Loucy (cell line): ENCODE measurements around the gene TPD52L1.

Experiments
- H2AFZ ChIP-seq: fragments of 200-600 bp; sonication (generic); 2 replicates; pipeline ENCODE4 v1.6.0; 2016; ENCODE audit warnings: antibody characterized with exemption, mild to moderate bottlenecking, low read length, moderate library complexity
- H3F3A ChIP-seq: fragments of 200-600 bp; 2 replicates; pipeline ENCODE4 v1.6.0; 2016; ENCODE audit warnings: antibody characterized with exemption, low read depth, mild to moderate bottlenecking
- H3K27me3 ChIP-seq: fragments of 200-600 bp; sonication (generic); 2 replicates; pipeline ENCODE4 v1.6.1; 2014; ENCODE audit warnings: low read length, mild to moderate bottlenecking; ENCODE audit not compliant: insufficient read depth, poor library complexity, severe bottlenecking
- H3K36me3 ChIP-seq: fragments of 200-600 bp; sonication (generic); 2 replicates; pipeline ENCODE4 v1.6.1; 2016; ENCODE audit warnings: low read length; ENCODE audit not compliant: insufficient read depth
- H3K4me1 ChIP-seq: fragments of 200-600 bp; sonication (generic); 2 replicates; pipeline ENCODE4 v1.5.1; 2014; ENCODE audit warnings: low read length, mild to moderate bottlenecking; ENCODE audit not compliant: insufficient read depth, poor library complexity, severe bottlenecking
- H3K4me2 ChIP-seq: fragments of 200-600 bp; sonication (generic); 2 replicates; pipeline ENCODE4 v1.6.0; 2014; ENCODE audit warnings: antibody characterized with exemption, low read length, low read depth, mild to moderate bottlenecking; ENCODE audit not compliant: poor library complexity, severe bottlenecking
- H3K4me3 ChIP-seq: fragments of 200-600 bp; sonication (generic); 2 replicates; pipeline ENCODE4 v1.5.1; 2014; ENCODE audit warnings: low read length, mild to moderate bottlenecking, mixed read lengths; ENCODE audit not compliant: poor library complexity, severe bottlenecking
- H3K79me2 ChIP-seq: fragments of 200-600 bp; sonication (generic); 2 replicates; pipeline ENCODE4 v1.6.1; 2014; ENCODE audit warnings: low read length; ENCODE audit not compliant: insufficient read depth
- H3K9ac ChIP-seq: fragments of 200-600 bp; sonication (generic); 2 replicates; pipeline ENCODE4 v1.6.0; 2014; ENCODE audit warnings: mild to moderate bottlenecking, low read depth, low read length, moderate library complexity; ENCODE audit not compliant: poor library complexity, severe bottlenecking
- H3K9me2 ChIP-seq: fragments of 200-600 bp; sonication (generic); replicated peaks from 2 replicates; pipeline ENCODE4 v1.6.1; 2016; ENCODE audit warnings: low read depth, low read length, mixed read lengths
- H3K9me3 ChIP-seq: fragments of 200-600 bp; sonication (generic); 2 replicates; pipeline ENCODE4 v1.6.1; 2014; ENCODE audit warnings: mild to moderate bottlenecking, antibody characterized with exemption, low read length, low read depth; ENCODE audit not compliant: insufficient read depth
- H4K20me1 ChIP-seq: fragments of 200-600 bp; sonication (generic); 2 replicates; pipeline ENCODE4 v1.6.0; 2014; ENCODE audit warnings: antibody characterized with exemption, low read length, mild to moderate bottlenecking; ENCODE audit not compliant: insufficient read depth, poor library complexity, severe bottlenecking
- EZH2phosphoT487 ChIP-seq: fragments of 200-600 bp; IDR thresholded peaks from 2 replicates; pipeline ENCODE4 v1.6.1; 2018; ENCODE audit warnings: antibody characterized with exemption, mild to moderate bottlenecking, moderate library complexity, borderline replicate concordance
- TF ChIP-seq, protein P1 (sequence below): fragments of 200-600 bp; sonication (generic); conservative IDR thresholded peaks from 2 replicates; pipeline ENCODE4 v1.5.1; 2014; ENCODE audit warnings: mild to moderate bottlenecking, antibody characterized with exemption, low read length

Gene TPD52L1

DNA sequence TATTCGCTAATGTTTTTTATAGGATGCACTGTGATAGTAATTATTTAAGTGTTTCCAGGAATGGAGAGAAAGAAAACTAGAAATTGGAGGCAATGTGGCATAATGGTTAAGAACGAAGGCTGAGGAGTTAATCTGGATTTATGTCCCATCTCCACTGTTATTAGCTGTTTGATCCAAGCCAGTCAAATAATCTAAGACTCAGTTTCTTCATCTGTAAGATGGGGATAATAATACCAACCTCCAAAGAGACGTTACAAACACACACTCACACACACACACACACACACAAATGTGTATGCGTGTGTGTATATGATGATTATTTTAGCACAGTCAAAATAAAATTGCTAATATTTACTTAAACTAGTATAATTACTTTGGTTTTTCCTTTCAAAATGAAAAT is 36.9 kb upstream of the TPD52L1 start:
- Histone ChIP-seq H3K4me2 (no peak overlapping the region), H3K9me3 (no peaks in the 10 kb centered on the region), H3K27me3 (no peaks in the 10 kb centered on the region), H3F3A (no peaks in the 10 kb centered on the region), H3K4me3 (no peak overlapping the region), H3K36me3 (no peaks in the 10 kb centered on the region), H4K20me1 (no peaks in the 10 kb centered on the region), H3K79me2 (no peaks in the 10 kb centered on the region), H3K4me1 (no peaks in the 10 kb centered on the region), H3K9me2 (no peaks in the 10 kb centered on the region), H3K9ac (no peak overlapping the region), H2AFZ (no peak overlapping the region)
- TF ChIP-seq, protein P1, sequence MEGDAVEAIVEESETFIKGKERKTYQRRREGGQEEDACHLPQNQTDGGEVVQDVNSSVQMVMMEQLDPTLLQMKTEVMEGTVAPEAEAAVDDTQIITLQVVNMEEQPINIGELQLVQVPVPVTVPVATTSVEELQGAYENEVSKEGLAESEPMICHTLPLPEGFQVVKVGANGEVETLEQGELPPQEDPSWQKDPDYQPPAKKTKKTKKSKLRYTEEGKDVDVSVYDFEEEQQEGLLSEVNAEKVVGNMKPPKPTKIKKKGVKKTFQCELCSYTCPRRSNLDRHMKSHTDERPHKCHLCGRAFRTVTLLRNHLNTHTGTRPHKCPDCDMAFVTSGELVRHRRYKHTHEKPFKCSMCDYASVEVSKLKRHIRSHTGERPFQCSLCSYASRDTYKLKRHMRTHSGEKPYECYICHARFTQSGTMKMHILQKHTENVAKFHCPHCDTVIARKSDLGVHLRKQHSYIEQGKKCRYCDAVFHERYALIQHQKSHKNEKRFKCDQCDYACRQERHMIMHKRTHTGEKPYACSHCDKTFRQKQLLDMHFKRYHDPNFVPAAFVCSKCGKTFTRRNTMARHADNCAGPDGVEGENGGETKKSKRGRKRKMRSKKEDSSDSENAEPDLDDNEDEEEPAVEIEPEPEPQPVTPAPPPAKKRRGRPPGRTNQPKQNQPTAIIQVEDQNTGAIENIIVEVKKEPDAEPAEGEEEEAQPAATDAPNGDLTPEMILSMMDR = no peak
- TF ChIP-seq EZH2phosphoT487 = no peak

DNA sequence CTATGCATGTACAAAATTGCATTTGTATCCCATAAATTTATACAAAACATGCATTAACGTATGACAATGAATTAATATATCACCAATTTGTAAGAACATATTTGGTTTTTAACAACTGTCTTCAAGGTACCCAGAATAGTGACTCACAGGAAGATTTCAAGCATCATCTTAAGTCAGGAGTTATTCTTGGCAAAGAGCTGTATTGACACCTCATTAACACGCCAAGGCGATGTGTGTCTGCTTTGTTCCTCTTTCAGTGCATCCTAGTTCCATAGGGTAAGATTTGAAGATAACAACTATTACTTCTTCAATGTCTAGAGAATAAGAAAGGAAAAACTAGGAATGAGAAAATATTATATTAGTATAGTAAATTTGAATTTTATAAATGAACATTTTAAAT is 35.8 kb upstream of the TPD52L1 start:
- Histone ChIP-seq H3K79me2 (no peaks in the 10 kb centered on the region), H3K27me3 (no peaks in the 10 kb centered on the region), H3K36me3 (no peaks in the 10 kb centered on the region), H3K9me3 (no peaks in the 10 kb centered on the region), H3K4me1 (no peaks in the 10 kb centered on the region), H3K9me2 (no peaks in the 10 kb centered on the region), H3F3A (no peaks in the 10 kb centered on the region), H2AFZ (no peak overlapping the region), H3K4me3 (no peak overlapping the region), H4K20me1 (no peaks in the 10 kb centered on the region), H3K9ac (no peak overlapping the region), H3K4me2 (no peak overlapping the region)
- no peak for TF ChIP-seq EZH2phosphoT487
- TF ChIP-seq, protein P1 = no peak

DNA sequence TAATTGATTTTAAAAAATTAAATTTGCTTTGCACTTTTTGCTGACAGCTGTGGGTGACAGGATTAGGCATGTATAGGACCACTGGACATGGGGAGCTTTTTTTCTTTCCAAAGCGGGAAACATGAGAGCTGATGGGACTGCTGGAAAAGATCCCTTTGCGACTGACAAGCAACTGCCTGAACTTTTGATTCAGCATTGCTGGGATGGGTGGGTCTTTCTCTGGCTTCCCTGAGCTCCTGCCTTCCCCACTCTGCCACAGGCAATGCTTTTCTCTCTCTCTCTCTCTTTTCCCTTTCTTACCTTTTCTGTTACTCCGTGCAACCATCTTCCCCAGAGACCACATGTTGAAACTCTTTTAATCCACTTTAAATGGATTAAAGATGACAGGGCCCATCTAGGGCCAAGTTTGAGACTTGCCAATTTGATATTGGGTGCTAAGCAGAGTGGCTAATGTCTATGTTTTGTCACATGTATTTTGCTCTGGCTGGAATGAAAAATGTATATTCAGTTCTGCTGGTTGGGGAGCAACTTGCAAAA is 33.5 kb upstream of the TPD52L1 start:
- no peak for TF ChIP-seq EZH2phosphoT487
- TF ChIP-seq, protein P1 = no peak
- Histone ChIP-seq H3K27me3 (no peaks in the 10 kb centered on the region), H3K9me3 (no peaks in the 10 kb centered on the region), H3K79me2 (no peaks in the 10 kb centered on the region), H4K20me1 (no peaks in the 10 kb centered on the region), H3K4me3 (no peak overlapping the region), H2AFZ (no peak overlapping the region), H3K9ac (no peak overlapping the region), H3K36me3 (no peaks in the 10 kb centered on the region), H3F3A (no peaks in the 10 kb centered on the region), H3K9me2 (no peaks in the 10 kb centered on the region), H3K4me1 (no peaks in the 10 kb centered on the region), H3K4me2 (no peak overlapping the region)
